HG02759 (cell line): ENCODE data around the gene FUT3.
"Not testable (repeated sequence)": the region's sequence is repeated elsewhere in the genome, so short reads cannot be mapped to it uniquely, and the experiment has no call there.

Experiments used
- ATAC-seq: cut with Tn5 transposase; IDR thresholded peaks from one replicate; pipeline ENCODE4 v1.9.1; 2021; ENCODE audit warnings: mild to moderate bottlenecking, moderate library complexity; ENCODE audit not compliant: unreplicated experiment

FUT3 gene

GRCh38 chr19:5882421-5882968 is 31.2 kb upstream of the FUT3 start:
- ATAC-seq, result no peak

- no peak for ATAC-seq
These were observed 30.5 kb upstream of the FUT3 start for GRCh38 chr19:5881543-5882299.

GRCh38 chr19:5880604-5881078 is 29.4 kb upstream of the FUT3 start:
- no peak for ATAC-seq

- no peak for ATAC-seq
These were observed 28.9 kb upstream of the FUT3 start for GRCh38 chr19:5880196-5880595.

GRCh38 chr19:5877882-5878281 is 26.6 kb upstream of the FUT3 start:
- no peak for ATAC-seq

- no peak for ATAC-seq
These were observed 26.2 kb upstream of the FUT3 start for GRCh38 chr19:5877427-5877826.

GRCh38 chr19:5874496-5874895 is 23.2 kb upstream of the FUT3 start:
- not testable (repeated sequence) for ATAC-seq

- ATAC-seq, result no peak
These were observed 22.5 kb upstream of the FUT3 start for GRCh38 chr19:5873617-5874199.

- ATAC-seq, result no peak
These were observed 19.7 kb upstream of the FUT3 start for GRCh38 chr19:5870986-5871394.

GRCh38 chr19:5867201-5868136 is 16.2 kb upstream of the FUT3 start:
- ATAC-seq, result no peak

GRCh38 chr19:5865772-5866171 is 14.5 kb upstream of the FUT3 start:
- ATAC-seq, result no peak

GRCh38 chr19:5864725-5865486 is 13.7 kb upstream of the FUT3 start:
- no peak for ATAC-seq

- ATAC-seq, result no peak
These were observed 12.9 kb upstream of the FUT3 start for GRCh38 chr19:5864013-5864720.

GRCh38 chr19:5863030-5863665 is 11.9 kb upstream of the FUT3 start:
- no peak for ATAC-seq

GRCh38 chr19:5857203-5858081 is 6.2 kb upstream of the FUT3 start:
- ATAC-seq, result no peak

- ATAC-seq, result not testable (repeated sequence)
These were observed 3.9 kb upstream of the FUT3 start for GRCh38 chr19:5855151-5855550.

- not testable (repeated sequence) for ATAC-seq
These were observed 2.9 kb upstream of the FUT3 start for GRCh38 chr19:5854121-5854520.

- no peak for ATAC-seq
These were observed 431 bp downstream of the FUT3 start for GRCh38 chr19:5850743-5851293.
